Stimulated activated CD4-positive, alpha-beta T cell treated with anti-CD3 and anti-CD28 coated beads, Interleukin-4, amount 100 ng/mL, for 1 hour (primary cell): ENCODE results near the gene CDK5RAP3.
"Not testable (repeated sequence)": the region's sequence is repeated elsewhere in the genome, so short reads cannot be mapped to it uniquely, and the experiment has no call there.

Experiments used
- DNase-seq: peaks from one replicate; pipeline ENCODE4 v3.0.0-alpha.2; 2020

Gene CDK5RAP3, protein sequence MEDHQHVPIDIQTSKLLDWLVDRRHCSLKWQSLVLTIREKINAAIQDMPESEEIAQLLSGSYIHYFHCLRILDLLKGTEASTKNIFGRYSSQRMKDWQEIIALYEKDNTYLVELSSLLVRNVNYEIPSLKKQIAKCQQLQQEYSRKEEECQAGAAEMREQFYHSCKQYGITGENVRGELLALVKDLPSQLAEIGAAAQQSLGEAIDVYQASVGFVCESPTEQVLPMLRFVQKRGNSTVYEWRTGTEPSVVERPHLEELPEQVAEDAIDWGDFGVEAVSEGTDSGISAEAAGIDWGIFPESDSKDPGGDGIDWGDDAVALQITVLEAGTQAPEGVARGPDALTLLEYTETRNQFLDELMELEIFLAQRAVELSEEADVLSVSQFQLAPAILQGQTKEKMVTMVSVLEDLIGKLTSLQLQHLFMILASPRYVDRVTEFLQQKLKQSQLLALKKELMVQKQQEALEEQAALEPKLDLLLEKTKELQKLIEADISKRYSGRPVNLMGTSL

DNA sequence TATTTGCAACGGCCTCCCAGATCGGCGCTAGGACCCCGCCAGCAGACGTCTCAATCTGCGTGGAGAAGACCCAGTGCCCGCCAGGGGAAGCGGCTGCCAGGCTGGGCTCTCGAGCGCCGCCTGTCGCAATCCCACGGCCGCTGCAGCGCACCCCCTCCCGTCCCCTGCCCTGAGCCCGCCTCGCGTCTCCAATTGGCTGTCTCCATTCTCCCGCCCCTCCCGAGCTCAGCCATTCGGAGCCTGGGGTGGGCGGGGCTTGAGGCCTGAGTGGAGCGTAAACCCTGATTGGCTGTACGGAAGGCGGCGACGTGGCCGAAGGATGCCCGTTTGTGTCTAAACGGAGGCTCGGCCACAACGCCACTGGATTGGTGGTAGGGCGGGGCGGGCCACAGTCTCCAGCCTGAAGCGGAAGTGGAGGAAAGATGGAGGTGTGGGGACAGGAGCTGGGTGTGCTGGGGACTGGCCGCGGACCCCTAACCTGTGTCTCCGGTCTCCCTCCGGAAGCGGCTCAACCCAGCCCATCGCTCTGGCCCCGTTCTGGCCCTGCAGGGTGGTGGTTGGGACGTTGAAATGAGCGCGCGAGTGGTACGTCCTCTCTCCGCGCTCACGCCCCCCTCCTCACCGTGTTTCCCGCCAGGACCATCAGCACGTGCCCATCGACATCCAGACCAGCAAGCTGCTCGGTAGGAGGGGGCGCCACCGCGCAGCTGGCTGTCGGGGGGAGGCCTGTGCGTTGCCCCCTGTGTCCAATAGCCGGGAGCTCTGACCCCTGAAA lies at the start of gene CDK5RAP3:
CDK5RAP3 (plus strand) TSS at position 389 of the 775 bp plus-strand sequence; CDS start at position 423, 34 bp downstream.
- peak; percentile 99 for DNase-seq

DNA sequence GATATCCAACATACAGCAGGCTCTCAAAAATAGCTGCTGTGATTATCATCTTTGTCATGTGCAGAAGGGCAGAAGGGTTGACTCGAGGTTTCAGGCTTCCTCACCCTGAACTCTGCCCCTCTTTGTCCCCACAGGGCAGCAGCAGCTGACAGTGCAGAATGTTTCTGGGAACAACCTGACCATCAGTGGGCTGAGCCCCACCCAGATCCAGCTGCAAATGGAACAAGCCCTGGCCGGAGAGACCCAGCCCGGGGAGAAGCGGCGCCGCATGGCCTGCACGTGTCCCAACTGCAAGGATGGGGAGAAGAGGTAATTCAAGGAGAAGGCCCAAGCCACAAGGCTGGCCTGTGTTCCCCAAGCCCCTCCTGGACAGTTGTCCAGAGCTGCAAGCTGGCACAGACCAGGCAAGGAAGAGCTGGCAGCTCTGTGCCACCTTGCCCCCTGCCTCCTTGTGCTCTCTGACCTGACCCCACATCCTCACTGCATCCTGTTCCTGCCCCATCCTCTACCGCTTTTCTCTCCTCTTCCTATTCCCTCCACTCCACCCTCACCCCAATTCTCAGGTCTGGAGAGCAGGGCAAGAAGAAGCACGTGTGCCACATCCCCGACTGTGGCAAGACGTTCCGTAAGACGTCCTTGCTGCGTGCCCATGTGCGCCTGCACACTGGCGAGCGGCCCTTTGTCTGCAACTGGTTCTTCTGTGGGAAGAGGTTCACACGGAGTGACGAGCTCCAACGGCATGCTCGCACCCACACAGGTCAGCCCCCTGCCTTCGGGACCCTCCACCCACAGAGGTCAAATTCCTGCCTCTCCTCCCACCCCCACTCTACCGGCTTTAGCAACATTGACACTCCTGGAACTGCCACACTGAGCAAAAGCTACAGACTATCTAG lies 45.9 kb upstream of the CDK5RAP3 start:
- DNase-seq, result no peak

DNA sequence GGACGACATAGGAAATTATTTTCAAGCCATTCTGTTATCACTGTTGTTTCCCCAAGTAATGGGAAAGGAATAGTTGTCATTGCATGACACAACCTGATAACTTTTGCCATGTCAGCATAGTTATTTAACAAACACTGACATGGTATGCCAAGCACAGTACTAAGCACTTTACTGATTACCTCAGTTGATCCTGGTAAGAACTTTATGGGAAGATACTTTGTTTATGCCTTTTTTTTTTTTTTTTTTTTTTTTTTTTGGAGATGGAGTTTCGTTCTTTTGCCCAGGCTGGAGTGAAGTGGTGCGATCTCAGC lies 45.3 kb upstream of the CDK5RAP3 start:
- DNase-seq, result no peak

DNA sequence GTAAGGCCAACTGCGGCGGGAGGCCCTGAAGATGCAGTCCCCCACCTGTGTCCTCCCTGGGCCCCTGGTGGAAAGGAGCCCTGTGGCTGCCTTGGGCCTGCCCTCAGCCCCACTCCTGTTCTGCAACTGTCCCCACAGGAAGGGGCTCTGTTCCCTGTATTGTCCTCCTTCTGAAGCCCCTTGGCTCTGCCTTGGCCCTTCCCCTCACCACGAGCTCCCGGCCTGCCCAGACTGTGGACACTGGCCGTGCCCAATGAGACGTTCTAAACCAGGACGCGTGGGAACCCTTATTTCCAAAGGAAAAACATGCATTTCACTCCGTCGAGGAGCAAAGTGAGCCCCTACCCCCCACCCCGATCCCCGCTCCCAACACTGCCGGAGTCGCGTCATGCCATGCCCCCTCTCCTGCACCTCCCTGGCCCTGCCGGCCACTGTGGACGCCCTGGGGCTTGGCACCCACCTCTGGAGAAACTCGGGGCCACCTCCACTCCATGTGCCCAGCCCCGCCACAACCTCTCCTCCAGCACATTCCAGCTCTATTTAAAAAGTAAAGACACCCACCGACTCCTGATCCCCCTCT lies 43.0 kb upstream of the CDK5RAP3 start:
- no peak for DNase-seq

DNA sequence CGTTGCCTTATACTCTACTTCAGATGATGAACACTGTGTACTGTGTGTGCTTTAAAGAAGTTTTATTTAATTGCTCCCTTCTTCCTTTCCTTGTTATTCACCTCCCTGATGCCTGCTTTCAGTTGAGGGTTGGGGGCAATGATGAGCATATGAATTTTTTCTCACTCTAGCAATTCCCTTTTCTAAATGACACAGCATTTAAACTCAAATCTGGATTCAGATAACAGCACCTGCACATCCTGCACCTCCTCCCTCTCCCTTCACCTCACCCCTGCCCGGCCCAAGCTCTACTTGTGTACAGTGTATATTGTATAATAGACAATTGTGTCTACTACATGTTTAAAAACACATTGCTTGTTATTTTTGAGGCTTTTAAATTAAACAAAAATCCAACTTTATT lies 42.5 kb upstream of the CDK5RAP3 start:
- DNase-seq, result no peak

DNA sequence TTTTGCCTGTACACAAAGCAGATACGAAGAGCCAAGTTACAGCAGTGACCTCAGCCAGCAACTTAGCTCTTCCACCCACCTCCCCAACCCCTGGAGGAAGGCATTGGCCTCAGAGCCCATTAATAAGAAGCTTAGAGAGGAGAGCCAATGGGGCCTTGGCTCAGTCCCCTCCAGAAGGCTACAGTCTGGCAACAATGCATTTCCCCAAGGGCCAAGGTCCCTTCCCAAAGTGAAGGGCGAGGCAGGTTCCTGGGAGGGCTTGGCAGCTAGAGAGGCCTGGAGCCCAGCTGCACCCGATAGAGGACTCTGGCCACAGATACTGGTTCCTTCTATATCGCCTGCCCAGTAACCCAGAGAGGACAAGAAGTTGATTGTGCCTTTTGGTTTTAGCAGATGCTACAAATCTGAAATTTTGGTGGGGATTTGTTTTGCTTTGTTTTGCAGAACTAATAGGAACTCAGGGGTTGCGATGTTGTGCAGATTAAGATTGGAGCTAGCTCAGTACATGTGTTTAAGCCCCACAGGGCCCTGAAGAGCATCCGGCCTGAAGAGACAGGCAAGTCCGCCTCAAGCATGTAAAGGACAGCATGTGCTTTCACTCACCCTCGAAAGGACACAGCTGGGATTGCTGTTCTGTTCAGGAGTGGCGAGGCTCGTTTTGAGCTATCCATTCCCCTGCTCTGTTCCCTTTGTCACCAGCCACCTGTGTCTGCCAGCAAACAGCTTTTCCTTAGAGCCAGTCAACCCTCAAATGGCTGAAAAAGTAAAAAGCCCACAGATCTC lies 41.5 kb upstream of the CDK5RAP3 start:
- no peak for DNase-seq

DNA sequence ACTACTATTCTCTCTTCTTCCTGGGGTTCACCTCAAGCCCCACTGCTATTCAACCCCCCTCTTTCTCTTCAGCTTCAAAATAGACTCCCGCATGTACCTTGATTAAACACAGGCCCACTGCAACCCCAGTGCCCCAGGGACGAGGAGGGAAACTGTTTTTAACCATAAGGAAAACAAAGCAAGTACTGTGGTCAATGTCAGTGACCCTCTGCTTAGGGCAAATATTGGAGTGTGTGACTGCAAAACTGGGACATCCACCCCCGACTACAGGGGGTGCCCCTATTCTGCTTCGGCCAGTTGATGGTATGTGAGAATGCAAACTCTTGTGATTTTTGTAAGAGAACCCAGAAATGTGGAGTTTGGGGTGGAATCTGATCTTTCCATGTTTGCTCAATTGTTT lies 39.1 kb upstream of the CDK5RAP3 start:
- no peak for DNase-seq

DNA sequence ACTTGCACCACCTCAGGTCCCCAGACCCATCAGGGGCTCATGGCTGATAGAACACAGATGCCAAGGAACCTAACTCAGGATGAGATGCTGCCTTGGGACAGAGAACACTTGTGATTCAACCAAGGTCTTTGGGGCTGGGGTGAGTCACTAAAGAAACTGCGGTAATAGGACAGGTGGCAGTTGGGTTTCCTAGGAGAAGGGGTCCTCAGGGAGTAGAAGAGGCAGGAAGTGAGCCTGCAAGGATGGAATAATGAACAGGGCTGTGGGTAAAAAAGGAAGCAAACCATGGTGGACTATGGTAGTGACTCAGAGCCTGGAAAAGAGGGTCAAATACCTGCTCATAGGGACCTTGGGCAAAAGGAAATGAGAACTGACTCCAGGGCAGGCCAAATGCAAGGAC lies 36.1 kb upstream of the CDK5RAP3 start:
- DNase-seq, result no peak

DNA sequence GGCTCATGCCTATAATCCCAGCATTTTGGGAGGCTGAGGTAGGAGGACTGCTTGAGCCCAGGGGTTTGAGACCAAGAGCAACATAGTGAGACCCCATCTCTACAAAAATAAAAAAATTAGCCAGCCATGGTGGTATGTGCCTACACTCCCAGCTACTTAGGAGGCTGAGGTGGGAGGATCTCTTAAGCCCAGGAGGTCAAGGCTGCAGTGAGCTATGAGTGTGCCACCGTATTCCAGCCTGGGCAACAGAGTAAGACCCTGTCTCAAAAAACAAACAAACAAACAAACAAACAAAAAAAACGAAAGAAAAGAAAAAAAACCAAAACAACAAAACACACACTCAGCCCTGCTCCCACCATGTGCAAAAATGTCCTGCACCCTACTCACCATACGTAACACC lies 35.4 kb upstream of the CDK5RAP3 start:
- DNase-seq, result not testable (repeated sequence)

DNA sequence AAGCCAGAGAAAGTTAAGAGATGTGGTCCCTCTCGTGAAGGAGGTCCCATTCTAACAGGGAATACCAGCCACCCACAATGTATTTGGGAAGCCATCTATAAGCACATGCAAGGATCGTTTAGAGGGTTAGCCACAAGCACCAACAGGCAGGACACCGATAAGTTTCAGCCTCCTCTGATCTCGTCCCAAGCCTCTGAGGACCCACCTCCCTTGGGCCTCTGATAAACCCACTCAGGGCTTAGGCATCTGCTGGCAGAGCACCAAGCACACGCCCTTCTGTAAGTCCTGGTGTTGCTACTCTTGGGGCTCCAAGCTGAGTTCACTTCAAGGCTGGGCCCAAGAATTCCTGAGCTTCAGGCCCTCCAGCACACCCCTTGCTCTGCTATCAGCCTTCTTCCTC lies 35.0 kb upstream of the CDK5RAP3 start:
- no peak for DNase-seq

DNA sequence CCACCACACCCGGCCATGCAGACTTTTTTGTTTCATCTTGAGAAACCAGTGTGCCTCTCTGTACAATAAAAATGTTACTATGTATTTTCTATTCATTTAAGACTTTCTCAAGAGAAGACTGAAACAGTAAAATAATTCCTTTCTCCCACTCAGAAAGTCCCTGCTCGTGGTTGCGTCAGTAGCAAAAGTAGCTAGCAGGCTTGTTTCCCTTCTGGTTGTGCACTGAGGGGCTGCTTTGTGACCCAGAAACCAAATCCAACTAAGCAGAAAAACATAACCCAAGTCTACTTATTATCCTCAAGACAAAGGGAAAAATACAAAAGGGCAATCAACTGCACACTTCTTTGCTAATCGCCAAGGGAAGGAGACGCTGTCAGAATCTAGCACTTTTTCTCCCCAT lies 33.0 kb upstream of the CDK5RAP3 start:
- no peak for DNase-seq

DNA sequence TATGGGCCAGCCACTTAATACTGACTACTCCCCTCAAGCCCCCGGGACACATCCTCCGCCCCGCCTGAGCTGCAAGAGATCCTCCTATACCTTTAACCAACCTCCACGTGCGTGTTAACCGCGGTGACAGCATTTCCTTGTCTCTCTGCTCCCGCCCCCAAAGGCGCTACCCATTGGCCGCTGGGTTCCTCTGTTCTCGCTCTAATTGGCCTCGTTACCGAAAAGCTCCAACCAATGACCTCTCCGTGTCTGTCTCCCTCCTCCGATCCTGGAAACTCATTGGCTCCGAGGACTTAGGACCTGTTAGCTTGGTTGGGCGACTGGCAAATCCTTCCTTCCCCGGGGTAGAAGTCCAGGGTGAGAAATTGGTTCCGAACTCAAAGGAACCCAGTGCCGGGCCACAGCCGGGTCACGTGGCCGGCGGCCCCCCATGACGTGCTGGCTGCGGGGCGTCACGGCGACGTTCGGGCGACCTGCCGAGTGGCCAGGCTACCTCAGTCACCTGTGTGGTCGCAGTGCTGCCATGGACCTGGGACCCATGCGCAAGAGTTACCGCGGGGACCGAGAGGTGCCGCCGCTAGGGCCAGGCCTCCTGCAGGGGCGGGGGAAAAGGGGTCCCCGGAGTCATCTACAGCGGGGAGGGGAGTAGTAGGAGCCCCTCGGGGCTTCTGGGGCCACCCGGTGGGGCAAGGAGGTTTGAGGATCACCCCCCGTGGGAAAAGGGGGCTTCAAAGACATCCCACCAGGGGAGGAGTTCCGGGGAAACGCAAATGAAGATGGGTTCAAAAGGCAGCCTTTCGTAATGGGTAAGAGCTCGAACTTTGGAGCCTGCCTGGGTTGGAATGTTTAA lies 29.4 kb upstream of the CDK5RAP3 start, which contains the start of gene PNPO:
PNPO (plus strand) TSS at position 326 of the 850 bp plus-strand sequence; CDS start at position 431, 105 bp downstream.
- DNase-seq, result peak; percentile 92

DNA sequence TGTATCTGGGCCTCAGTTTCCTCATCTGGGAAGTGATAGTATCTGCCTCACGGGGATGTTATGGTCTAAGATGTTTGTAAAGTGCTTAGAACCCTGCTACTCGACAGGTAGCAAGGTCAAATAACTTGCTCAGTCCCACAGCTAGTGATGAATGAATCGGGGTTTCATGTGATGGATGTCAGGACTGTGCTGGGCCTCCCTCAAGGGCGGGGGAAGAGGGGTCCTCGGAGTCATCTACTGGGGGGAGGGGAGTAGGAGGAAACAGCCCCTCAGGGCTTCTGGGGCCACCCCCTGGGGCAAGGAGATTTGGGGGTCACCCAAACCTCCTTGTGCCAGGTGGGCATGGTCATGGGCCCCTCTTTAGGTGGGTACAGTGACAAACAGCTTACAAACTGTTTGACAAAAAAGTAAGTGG lies 28.8 kb upstream of the CDK5RAP3 start:
- no peak for DNase-seq

DNA sequence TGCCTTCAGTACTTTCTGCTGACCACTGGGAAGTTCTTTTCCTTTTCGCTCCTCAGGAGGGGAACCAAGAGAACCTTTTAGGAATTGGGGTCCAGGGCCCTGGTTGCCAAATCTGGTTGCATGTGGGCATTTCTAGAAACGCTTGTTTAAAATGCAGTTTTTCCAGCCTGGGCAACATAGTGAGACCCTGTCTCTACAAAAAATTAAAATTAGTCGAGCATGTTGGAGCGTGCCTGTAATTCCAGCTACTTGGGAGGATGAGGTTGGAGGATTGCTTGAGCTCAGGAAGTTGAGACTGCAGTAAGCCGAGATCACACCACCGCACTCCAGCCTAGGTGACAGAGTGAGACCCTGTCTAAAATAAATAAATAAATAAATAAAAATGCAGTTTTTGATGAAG lies 28.3 kb upstream of the CDK5RAP3 start:
- DNase-seq, result no peak

DNA sequence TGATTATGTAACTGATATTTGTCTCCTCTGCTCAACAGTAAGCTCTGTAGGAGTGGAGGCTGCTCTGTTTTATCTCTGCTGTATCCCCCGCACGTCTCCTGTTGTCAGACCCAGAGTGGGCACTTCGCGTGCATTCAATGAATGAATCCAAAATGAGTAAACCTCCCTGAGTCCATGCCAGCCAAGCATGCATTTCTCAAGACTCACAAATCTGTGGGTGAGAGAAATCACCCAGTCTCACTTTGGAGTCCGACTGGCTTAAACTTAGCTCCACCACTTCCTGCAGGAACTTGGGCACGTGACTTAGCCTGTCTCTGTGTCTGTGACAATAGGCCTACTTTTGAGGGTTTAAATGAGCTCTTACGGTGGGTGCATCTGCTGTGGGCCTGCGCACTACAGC lies 25.8 kb upstream of the CDK5RAP3 start:
- DNase-seq, result no peak

DNA sequence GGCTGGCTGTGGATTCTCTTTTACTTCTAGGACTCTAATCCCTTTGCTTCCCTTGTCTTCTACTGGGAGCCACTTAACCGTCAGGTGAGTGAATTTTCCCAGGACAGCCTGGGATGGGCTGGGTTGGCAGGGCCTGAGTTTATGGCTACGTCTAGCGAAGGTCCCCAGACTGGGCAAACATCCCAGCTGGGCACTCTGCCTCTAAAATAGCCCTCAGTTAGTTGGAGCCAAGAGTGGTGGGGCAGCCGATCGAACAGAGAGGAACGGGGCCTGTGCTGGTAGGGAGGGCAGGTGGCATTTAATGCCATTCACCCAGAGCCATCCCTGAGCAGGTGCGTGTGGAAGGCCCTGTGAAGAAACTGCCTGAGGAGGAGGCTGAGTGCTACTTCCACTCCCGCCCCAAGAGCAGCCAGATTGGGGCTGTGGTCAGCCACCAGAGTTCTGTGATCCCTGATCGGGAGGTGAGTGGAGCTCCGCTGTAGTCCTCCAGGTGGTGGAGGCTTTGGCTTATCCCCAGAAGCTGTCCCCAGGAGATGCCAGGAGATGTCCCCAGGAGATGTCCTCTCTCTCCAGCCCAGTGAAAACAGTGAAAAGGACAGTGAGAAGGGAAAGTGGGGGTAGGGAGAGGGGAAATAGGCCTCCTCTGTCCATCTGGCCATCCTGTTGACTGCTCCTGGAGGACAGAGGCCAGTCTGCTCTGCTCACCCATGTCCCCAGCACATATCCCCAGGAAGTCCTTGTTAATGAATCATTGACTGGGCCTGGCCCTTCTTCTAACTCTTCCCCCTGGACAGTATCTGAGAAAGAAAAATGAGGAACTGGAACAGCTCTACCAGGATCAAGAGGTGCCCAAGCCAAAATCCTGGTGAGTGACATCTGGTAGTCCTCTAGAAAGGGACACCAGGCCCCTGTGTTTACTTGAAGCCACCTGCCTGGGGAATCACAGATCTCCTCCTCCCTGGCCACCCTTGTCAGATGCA lies 25.1 kb upstream of the CDK5RAP3 start:
- DNase-seq, result no peak

DNA sequence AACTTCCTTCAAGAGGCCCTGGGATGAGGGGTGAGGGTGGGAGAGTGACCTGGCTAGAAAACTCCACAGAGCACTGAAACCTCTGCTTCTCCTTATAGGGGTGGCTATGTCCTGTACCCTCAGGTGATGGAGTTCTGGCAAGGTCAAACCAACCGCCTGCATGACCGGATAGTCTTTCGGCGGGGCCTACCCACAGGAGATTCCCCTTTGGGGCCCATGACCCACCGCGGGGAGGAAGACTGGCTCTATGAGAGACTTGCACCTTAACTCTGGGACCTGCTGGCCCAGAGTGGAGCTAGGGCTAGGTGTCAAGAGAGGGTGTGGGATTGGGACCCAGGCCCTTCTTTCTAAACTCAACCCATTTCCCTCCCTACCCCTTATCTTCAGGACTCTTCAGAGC lies 24.4 kb upstream of the CDK5RAP3 start:
- DNase-seq, result no peak

DNA sequence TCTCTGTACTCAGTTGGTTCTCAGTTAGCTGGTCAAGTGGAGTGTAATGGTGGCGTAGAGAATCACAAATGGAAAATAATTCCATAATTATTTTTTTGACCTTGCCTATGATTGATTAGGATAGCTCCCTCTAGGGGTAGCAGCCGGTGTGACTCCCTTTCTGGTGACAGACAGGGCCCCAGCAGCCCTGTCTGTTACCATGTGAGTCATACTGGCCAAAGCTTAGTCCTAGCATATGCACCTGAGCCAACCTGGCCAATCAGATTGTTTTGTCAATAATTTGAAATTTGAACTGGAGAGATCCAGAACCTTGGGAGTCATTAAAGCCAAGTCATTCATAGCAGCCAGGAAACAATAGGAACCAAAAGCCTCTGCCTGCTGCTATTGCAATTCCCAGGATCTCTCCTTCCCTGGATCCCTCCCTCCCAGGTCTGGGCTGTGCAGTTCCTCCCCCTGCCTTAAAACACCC lies 23.9 kb upstream of the CDK5RAP3 start:
- peak; percentile 75 for DNase-seq

DNA sequence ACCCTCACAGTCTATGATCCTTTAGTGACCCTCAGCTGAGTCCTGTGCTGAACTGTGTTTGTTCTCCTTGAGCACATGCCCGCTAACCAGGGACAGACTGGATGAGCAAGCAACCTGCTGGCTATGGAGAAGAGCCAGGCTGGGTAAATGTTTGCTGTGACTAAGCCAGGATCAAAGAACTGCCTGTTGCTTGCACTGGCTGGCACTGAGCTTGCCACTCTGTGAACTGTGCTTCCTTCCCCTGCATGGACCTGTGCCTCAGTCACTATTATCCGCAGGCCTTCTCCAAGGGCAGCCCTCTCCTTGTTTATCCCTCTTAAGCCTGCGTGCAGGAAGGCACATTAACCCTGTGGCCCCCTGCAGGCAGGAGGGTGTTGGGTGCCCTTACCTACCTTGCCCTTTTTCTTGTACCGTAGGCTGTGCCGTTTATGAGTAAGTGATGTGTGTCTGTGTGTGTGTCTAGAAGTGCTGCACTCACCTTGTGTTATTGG lies 22.2 kb upstream of the CDK5RAP3 start:
- DNase-seq, result no peak
